ENCODE data around the gene DLX2.

DNA sequence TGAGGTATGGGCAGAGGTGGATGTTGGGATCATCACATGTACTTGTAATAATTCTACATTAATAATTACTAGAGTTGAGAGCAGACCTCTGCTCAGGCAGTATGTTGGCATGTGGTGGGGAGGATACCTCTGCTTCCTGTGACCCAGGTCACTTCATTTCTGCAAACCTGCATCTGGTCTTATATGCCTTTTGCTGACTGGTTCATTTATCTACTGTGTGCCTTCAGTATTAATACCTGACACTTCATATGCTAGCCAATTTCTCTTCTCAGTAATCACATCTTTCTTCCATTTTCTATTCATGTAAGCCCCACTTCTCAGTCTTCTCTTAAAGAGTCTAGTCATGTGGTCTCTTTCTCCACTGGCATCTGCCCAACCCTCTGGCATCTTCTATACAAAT is 41.1 kb upstream of the DLX2 start:
- TF ChIP-seq CTCF (IDR thresholded peaks at IDR 0.05) (no peak), EZH2phosphoT487 (IDR thresholded peaks at IDR 0.05) (no peak)
